NCI-H2227 treated with DMSO at 0.1 percent for 48 hours (cell line): ENCODE data around the gene IFRD2.
"Not testable (repeated sequence)": the region's sequence is repeated elsewhere in the genome, so short reads cannot be mapped to it uniquely, and the experiment has no call there.

Experiments
- DNase-seq: peaks from one replicate; lab custom pipeline; 2025; lab: John Stamatoyannopoulos, UW

IFRD2 gene

DNA sequence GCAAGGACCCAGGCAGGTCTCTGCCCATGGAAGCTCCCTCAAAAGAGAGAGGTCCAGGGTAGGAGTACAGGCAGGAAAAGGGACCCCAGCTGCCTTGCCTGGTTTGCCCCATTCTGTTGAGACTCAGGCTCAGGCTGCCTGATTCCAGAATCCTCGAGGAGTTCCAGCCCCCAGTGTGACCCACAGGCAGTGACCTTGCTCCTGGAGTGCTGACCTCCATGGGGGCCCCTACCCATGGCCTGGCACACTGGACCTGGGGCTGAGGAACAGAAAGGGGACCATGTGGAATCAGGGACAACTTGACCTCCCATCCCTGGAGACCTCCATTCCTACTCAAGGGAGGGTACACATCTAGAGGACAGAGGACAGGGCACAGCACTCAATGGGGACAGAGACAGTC, 26.7 kb downstream of the IFRD2 start:
- no peak for DNase-seq

DNA sequence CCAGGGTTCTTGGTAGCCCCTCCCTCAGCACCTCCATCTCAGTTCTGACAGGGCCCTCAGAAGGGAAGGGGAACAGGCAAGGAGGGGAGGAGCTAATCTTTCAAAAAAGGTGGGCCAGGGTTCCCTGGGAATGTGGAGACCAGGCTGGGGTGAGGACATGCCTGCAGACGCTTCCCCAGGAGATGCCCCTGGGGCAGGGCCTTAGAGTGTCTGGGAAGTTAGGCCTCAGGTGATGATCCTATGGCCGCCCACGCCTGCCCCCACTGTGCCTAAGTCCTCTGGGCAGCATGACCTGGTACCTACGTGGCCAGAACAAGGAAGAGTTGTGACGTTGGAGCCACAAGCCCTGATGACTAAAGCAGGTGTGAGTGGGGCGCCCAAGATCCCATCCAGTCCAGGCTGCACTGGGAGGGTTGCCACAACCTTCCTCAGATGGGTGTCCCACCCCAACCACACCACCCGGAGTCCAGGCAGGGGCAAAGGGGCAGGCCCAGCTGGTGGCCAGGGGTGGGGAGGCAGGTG, 27.2 kb downstream of the IFRD2 start:
- DNase-seq: no peak

DNA sequence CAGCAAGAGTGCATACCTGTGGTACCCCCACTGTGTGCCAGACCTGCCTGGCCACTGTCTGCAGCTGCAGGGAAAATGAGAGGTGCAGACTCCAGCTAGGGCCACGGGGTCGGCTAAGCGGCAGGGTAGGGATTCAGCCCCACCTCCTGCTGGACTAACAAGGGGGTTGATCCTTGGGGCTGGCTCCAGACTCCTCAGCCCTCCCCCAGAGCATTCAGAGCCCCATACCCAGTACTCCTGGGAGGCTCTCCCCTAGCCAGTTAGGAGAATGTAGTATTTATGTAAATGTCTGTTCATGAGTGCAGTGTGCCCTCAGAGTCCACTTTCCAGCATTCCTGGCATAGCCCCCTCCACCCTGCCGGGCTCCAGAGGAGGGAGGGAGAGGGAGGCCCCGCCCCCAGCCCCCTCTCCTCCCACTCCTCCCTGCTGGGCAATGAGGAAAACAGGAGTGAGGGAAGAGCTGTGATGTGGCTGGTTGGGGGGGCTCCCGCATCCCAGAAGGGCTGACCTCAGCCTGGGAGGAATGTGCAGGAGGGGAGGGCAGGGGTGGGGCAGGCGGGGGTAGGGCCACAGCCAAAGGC, 27.8 kb downstream of the IFRD2 start:
- DNase-seq: peak; percentile 81

DNA sequence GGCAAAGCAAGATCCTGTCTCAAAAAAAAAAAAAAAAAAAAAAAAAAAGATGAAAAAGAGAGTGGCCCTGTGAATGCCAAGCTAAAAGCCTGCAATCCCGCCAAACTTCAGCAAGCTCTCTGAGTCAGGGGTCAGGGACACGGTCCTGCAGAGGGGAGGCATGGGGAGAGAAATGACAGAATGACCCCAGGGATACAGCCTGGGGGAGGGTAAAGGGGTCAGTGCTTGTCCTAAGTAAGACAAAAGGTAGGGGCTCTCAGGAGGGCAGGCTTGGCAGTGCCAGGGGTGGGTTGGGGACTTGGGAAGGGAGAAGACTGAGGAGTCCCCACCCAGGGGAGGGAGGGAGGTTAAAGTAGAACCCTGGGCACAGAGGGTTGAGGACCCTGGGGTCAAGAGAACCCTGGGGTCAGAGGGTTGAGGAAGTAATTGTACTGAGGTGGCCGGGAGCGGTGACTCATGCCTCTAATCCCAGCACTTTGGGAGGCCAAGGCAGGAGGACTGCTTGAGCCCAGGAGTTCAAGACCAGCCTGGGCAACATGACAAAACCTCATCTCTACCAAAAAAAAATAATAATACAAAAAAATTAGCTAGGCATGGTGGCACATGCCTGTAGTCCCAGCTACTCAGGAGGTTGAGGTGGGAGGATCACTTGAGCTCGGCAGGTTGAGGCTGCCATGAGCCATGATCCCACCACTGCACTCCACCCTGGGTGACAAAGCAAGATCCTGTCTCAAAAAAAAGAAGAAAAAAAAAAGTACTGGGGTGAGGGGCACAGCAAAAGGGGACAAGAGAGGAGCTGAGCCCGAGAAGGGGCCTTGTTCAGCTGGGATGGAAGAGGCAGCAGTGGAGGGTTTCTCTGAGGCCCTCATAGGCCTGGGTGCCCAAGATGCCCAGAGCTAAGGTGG, 28.5 kb downstream of the IFRD2 start:
- no peak for DNase-seq

DNA sequence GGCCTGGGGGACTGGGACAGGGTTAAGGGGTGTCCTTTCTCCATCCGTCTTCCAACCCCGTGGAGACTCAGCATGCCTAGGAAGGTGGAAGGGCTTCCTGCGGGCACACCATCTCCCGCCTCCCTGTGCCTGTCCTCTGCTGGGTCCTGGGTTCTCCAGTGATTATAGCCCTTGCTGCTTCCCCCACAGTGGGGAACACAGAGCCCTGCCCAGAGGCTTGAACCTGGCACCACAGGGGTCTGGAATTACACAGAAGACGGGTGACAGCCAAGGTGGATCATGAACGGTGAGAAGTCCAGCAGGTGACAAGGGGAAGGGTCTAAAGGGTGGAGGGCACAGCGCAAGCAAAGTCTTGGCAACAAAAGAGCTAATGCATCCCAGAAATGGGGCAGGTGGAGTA, 29.5 kb downstream of the IFRD2 start:
- DNase-seq: no peak

DNA sequence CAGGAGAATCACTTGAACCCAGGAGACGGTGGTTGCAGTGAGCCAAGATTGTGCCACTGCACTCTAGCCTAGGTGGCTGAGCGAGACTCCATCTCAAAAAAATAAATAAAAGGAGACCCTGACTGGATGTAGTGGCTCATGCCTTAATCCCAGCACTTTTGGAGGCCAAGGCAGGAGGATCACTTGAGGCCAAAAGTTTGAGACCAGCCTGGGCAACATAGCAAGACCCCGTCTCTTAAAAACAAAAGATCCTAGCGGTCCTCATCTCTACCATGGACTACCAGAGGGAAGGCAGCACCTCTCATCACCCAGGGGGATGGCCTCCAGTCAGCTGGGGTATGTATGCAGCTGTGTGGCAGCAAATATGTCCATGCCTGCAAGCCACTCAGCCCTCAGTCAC, 30.0 kb downstream of the IFRD2 start:
- DNase-seq: not testable (repeated sequence)

DNA sequence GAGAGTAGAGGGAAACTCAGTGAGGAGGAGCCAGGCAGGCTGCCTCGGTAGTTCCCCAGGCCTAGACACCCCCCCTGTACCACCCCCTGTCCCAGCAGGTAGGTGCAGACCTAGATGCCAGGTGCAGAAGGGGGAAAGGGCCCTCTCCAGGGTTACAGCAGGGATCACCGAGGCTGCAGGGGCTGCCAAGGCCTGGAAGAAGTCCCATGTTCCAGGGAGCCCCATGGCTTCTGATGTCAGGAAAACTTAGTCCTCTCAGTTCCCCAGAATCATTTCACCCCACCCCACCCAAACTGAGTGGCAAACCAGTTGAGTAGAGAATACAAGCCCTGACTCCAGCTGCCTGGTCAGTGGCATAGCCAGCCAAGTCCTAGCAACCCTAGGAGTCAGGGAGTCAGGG, 30.7 kb downstream of the IFRD2 start:
- no peak for DNase-seq

DNA sequence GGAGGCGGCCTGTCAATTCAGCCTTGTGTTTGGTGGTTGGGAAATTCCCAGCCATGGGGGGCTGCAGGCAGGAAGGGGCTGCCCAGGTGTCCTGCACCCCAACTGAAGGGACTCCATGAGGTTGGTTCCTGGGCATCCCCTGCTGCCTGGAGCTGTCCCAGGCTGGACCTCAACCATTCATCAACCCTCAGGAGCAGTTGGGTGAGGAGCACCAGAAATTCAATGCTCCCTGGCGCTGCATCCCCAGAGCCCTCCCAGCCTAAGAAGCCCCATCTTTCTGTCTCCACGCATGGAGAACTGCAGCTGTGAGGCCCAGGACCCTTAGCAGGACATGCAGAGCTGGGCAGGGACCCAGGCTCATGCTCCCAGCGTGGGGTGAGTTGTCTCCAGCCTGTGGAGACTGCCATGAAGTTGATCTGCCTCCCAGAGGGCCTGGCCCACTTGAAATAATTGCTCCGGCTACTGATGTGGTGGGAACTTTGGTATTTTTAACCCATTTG, 31.2 kb downstream of the IFRD2 start:
- no peak for DNase-seq

DNA sequence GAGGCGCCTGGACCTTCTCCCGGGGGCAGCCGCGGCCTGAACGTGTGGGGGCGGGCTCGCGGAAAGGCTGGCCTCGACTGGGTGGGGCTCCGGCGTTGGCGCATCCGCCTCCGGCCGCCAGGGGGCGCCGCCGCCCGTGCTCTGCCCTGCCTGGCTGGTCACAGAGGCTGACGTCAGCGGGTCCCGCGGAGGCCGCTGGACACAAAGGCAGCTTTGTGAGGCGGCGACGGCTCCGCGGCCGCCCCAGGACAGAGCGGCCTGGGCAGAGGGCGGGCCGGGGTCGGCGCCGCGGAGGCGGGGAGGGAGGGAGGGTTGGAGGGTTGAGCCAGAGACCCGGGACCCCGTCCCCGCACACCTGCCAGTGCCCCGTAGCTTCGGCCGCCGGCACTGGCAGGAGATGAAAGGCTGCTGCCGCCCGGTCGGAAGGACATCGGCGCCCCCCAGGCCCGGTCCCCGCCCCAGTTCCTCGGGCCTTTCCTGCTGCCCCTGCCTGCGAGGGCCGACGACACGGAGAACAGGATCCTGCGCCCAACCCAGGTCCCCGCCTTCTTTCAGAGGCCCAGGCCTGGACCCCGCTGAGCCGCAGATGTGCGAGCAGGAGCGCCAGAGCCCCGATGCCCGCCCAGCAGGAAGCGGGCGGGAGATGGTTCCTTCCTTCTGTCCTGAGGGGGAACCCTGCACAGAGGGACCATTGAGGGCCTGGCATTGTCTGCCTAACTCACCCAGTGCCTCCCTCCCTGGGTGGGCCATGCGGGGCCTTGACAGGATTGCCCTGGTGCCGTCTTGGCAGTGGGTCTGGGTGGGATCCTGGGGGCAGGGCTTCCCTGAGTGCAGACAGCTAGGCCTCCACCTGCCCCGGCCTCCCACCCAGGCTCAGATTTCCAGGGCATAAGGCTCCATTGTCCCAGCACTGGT, 31.9 kb downstream of the IFRD2 start:
- DNase-seq: peak; percentile 49

DNA sequence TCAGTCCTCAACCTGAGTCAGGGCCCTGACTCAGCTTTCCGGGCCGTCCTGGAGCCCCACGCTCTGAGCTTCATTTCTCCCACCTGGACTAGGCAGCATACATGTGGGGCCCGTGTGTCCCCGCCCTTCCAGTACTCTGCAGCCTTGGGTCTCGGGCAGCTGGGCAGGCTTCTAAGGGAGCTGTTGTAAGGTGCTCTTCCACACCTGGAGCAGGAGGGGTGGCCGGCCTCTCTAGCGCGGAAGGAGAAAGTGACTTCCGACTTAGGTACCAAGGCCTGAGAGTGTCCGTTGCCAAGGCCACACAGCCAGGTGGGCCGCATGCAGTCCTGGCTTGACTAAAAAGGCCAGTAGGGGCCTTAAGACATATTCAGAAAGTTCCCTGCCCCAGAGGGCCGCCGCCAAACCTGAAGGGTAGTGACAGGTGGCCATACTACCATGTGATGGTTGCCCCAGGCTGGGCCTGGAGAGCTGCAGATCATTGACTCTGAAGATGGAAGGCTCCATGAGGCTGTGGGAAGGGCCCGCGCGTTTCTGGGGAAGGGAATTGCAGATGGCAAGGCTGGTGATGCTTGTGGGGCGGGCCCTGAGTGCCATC, 32.7 kb downstream of the IFRD2 start:
- no peak for DNase-seq

DNA sequence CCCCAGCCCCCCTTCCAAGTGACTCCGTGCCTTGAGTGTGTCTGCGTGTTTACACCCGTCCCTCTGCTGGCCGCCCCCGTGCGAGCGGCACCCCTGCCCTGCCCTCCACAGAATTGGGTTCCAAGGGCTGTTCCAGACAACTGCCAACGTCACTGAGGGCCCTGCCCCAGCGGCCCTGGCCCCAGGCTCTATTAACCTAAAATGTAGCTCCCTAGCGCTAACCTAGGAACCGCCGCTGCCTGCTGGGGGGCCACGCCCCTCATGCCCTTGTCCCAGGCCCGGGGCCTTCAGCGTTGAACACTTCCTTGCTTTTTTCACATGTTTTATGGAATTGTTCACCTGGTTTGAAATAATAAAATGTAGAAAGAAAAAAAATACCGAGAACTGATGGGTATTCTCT, 33.2 kb downstream of the IFRD2 start:
- no peak for DNase-seq

DNA sequence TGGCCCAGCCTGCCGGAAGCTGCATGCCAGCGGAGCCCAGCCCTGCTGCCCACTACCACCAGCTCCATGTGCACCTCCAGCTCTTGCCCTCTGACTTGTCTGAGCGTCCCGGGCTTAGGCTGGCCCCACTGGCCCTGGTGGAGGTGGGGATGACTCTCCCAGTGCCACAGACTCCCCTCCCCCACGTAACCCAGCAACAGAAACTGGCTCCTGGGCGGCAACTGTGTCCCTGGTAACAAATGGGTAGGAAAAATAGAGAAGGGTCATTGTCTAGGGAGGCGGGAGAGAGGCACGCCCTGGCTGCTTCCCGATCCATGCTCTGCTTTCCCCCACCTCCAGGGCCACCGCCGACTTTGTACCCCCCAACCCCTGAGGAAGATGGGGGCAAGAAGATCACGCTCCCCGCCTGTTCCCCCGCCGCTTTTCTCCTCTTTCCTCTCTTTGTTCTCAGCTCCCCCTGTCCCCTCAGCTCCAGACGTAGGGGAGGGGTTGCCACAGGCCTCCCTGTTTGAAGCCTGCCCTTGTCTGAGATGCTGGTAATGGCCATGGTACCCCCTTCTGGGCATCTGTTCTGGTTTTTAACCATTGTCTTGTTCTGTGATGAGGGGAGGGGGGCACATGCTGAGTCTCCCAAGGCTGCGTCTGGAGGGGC, 34.1 kb downstream of the IFRD2 start:
- DNase-seq: peak; percentile 61

DNA sequence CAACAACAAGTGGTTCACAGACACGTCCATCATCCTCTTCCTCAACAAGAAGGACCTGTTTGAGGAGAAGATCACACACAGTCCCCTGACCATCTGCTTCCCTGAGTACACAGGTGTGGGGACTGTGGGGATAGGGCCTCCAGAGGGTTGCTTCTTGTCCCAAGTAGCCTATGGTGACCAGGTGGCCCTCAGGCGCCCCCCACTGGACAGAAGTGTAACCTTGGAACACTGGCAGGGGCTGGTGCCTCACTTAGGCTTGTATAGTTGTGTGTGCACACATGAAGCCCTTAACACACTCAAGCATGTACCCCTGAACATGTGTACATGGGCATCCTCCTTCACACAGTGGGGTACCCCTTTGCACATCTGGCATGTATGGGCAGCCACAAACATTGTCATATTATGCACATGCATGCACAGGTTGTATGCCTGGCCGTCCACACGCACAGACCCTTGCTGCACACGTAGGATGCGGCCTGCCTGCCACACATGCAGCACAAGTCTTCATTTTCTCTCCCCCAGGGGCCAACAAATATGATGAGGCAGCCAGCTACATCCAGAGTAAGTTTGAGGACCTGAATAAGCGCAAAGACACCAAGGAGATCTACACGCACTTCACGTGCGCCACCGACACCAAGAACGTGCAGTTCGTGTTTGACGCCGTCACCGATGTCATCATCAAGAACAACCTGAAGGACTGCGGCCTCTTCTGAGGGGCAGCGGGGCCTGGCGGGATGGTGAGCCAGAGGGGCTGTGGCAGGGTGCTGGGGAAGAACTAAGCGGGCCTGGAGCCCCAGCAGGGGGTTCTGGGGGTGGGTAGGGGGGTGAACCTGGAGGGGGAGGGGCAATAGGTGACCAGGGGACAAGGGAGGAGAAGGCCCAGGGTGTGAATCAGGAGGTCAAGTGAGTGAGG, 35.0 kb downstream of the IFRD2 start:
- DNase-seq: no peak

DNA sequence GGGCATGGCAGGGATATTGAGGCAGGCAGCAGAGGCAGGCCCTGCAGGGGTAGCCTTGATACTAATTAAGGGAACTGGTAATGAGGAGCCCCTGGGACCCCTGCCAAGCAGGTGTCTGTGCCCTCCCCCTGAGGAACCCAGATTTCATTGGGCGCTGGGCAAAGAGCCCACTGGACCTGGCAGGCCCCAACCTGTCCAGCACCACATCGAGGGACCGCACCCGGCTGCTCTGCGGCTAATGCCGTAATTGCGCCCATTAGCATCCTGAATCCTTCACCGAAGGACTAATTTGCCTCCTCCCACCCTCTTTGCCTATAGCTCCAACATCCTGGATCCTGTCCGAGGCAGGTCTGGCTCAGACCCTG, 37.0 kb downstream of the IFRD2 start:
- DNase-seq: no peak

DNA sequence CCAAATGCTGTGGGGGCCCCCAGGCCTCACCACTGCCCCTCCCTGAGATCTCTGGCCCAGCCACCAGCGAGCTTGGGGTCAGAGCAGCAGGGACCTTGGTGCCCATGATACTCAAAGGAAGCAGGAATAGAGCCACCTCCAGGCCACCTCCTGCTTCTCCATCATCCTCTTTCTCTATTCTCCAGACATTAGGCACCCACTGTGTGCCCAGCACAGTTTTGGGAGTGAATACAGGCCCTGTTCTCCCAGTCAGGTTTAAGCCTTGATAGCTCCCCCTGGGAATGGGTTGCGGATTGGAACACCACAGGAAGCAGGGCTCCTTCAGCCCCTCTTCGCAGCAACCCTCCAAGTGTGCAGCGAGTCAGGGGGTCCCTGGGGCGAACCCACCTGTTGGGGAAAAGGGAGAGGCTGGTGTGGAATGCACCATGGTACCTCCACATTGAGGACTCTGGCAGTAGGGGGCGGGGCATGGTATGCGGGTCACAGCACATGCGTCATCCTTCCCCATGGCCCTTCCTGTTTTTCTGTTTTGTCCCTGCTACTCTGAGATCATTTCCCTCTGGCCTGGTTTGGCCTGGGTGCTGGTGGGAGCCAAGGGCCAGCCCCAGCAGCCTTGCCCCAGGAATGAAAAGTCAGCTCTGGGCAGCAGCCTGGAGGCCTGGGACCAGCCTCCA, 37.5 kb downstream of the IFRD2 start:
- DNase-seq: no peak

DNA sequence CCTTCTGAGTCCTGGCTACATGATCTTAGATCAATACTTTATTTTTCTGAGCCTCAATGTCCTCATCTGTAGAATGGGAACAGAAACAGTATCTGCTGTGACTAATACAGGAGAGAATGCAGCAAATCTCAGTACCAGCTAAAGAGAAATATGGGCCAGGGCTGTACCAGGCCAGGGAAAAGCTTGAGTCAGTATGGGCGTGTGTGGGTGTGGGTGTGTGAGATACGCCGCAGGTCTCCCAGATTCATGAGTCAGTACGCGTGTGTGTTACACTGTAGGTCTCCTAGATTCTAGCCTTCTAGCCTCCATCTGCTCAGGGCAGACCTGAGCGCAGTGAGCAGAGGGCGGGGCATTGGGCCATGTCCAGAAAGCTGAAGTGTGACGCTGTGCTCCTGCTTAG, 41.0 kb downstream of the IFRD2 start:
- no peak for DNase-seq

DNA sequence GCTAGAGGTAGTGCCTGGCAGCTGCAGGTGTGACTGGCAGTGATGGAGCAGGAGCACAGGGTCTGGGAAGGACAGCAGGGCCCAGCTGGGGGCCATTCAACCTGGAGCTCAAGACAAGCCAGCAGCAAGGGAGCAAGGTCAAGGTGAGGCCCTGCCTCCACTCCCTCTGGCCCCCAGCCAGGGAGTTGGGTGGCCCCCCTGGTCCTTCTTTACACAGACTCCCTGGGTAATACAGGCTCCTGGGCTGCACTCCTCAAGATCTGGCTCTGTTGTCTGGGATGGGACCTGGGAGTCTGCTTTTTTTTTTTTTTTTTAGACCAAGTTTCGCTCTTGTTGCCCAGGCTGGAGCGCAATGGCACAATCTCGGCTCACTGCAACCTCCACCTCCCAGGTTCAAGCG, 41.7 kb downstream of the IFRD2 start:
- DNase-seq: no peak

DNA sequence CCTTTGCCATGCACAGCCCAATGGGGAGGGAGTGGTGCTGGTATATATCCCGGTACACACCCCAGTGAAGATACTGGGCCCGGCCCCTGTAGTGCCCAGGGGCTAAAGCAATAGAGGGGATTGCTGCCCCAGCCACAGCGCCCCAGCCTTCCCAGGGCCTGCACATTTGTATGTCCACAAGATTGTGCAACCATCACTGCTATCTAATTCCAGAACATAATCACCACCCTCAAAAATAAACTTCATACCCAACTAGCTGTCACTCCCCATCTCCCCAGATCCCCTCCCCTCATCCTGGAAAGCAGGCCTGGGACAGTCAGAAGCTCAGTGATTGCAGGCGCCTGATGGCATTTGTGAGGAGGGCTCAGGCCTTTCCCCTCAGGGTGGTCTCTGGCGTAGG, 42.8 kb downstream of the IFRD2 start:
- DNase-seq: no peak

DNA sequence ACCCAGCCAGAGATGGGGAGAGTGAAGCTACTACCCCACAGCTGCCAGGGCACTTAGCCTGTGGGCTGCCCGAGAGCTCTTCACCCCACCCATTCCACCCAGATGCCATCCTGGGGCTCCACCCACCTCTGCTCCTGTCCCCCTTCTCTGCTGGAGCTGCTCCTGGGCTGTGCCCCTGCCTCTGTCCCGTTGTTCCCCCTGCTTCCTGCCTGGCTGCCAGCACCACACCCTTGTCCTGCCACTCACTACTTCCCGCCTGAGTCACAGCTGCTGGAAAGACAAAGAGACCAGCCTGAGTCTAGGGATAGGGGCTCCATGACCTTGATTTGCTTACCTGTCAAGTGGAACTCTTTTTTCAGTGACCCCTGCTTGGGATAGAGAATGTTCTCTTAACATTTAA, 43.8 kb downstream of the IFRD2 start:
- no peak for DNase-seq

DNA sequence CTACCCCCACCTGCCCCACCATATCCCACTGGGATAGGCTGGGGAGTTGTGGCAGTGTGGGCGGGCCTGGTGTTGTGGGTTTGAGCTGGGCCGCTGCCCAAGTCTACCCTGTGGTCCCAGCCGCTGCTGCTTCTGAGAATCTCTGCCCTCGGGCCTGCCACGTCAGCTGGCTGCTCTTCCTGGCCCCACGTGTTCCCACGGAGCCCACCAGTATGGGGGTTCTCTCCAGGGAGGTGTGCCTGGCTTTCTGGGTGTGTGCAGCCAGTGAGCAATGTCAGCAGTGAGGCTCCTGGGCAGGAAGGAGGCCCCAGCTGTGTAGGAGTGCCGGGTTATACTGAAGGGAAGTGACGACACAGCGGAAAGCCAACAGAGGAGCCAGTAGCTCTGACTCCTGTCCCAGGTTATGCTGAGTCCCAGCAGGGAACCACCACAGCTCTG, 45.7 kb downstream of the IFRD2 start:
- no peak for DNase-seq
